IPS-NIHi11 (cell line): ENCODE measurements around the gene SPARC.
A peak's percentile ranks its signal among the peaks of the same experiment; 100 is the strongest.

Experiments
- DNase-seq: peaks from one replicate; pipeline ENCODE4 v3.0.0; 2012; ENCODE audit warnings: mixed read lengths, low spot score

The SPARC gene

DNA sequence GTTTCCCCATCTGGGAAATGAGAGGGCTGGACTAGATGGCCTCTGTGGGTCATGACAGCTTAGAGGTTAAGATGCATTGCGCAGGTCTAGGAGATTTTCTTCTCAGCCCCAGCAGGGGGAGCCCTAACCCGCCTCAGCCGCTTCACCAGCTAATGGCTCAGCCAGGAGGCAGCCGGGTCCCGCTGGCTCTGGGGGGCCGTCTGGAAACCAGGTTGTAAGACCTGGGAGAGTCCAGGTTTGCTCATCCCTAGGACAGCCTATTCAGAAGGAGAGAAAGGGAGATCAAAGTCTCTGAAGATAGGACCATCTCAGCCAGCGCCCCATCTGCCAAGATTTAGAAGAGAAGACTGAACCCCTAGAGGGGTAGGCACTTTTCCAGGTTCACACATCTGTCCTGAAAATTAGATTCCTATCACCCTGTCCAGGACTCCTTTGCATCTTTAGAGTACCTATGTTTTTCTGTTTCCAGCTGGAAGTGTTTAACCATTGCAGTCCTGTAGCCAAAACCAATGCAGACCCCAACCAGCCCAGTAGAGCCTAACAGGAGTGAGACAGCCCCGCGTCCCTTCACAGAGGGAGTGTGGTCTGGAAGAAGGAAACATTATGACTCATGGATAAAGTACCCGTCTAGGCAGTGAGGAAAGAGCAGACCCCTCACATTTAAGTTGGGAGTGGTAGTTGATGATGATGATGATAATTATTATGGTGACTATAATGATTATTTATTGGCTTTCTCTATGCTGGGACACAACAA lies 27.5 kb downstream of the SPARC start:
- peak; percentile 89 for DNase-seq

DNA sequence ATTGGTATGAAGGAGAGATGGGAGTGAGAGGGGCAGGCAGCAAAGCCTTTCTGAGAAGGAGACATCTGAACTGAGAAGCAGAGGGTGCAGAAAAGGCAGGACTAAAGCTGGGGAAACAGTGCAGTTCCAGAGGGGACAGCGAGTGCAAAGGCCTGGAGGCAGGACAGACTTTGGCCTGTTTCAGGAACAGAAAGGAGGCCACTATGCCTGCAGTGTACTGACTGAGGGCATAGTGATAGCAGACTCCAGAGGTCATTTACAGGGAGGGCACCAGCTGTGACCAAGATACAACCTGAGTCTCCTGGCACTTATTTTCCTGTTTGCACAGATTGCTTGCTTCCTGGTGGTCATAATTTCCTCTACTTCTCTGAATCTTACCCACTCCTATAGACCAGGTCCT lies 29.6 kb downstream of the SPARC start:
- no peak for DNase-seq

DNA sequence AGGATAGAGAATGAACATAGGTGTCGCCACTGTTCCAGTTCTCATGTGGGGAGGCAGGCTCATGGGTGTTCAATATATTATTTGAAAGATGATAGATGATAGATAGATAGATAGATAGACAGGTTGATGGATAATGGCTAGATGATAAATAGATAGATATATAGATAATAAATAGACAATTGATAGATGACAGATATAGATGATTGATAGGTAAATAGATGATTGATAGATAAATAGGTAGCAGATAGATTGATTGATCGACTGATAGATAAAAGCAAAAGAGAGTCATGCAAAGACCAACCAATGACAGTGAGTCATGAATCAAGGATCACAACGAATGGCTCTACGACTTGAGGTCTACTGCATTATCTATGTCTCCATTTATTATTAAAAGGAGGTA lies 30.4 kb downstream of the SPARC start:
- no peak for DNase-seq

DNA sequence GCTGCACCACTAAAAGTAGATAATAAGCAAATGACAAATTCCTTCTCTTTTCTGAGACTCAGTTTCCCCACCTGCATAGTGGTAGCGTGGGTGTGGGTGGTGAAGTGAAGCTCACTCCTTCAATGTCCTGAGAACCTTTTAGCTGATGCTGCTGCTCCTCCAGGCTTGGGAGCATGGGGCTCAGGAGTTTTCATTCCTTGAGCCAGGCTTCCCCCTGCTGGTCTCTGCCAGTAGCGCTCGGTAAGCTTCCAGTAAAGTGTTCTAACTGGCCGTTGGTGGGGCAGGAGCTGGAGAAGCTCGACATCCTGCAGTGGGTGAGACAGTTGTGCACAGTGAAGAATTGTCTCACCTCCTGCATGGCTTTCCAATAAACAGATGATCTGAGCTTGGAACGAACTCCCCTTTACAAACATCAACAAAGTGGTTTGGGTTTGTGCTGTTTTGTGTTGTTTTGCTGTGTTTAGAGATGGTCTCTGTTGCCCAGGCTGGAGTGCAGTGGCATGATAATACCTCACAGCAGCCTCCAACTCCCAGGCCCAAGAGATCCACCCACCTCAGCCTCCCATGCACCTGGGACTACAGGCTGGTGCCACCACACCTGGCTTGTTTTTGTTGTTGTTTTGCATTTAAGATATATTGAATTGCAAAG lies 34.6 kb downstream of the SPARC start:
- peak; percentile 88 for DNase-seq

DNA sequence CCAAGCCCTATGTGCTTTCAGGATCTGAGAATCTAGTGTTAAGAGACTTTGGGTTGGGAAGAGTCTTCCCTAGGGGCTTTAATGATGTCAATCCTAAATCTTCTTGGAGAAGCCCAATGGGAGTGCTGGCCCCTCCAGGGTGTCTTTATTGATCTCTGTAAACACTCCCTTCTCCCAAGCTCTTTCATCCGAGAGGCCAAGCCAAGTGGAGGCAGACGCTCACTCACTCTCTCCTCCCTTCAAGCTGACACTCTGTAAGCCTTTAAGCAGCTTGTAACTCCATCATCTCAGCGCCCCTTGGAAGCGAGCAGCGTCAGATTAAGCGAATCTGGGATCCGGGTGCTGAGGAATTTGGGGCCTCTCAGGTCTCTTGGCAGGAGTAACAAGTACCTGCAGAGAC lies 37.7 kb downstream of the SPARC start:
- no peak for DNase-seq

DNA sequence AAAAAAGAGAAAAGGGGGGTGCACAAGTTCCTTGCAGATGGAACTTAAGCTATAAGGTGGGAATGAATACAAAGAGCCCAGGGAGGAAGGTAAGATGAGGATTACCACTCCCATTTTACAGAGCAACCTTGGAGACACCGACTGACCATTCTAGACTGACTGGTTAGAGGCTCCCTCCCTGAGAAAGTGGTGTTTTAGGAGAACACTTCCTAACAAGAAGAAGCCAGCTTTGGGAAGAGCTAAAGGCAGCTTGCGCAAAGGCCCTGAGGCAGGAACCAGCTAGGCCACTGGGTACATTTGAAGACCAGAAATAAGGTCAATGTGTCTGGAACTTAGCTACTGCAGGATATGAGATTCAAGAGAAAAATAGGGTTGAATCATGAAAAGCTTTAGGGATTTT lies 38.6 kb downstream of the SPARC start:
- no peak for DNase-seq

DNA sequence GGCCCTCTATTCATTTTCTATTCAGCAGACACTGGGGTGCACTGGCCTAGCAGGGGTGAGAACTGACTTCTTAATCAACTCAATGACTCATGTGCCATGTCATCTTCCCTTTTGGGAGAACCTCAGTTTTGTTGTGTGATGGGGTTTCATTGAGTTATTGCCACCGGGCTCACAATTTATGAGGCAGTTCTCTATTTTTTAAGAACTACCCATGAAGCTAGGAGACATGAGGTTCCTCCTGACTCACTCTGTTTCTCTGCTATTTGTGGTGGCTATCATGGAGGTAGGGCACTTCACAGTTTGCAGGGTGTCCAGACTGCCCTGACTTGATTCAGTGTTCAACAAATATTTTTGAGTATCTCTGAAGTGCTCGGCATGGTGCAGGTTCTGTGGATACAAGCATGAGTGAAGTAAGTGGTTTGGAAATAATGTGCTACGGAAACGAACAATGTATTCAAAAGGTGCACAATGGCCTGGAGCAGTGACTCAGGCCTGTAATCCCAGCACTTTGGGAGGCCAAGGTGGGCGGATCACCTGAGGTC lies 39.3 kb downstream of the SPARC start:
- no peak for DNase-seq

DNA sequence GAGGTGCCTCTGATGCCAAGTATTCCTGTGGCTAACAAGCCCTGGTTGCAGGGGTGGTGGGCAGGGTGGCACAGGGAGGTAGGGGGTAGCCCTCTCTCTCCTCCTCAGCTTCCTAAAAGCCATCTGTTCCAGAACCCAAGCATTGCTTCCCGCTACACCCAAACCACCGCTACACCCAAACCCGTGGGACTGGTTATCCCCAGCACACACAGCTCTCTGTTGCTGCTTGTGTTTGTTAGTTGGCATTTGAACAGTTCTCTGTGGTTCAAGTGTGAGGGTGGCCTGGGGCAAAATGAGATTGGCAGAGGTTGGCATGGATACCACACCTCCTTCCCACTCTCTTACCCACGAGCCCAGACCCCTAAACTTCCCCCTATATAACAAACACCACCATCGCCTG lies 40.4 kb downstream of the SPARC start:
- DNase-seq, result no peak

DNA sequence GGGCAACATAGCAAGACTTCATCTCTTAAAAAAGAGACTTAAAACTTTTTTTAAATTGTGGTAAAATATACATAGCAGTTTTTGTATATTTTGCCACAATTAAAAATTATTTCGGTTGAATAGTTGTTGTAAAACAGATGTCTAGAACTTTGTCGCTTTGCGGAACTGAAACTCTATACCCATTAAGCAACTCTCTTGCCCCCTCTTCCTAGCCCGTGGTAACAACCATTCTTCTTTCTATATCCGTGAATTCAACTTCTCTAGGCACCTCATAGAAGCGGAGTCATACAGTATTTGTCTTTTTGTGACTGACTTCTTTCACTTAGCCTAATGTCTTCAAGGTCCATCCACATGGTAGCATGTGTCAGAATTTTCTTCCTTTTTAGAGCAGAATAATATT lies 43.3 kb downstream of the SPARC start:
- no peak for DNase-seq

DNA sequence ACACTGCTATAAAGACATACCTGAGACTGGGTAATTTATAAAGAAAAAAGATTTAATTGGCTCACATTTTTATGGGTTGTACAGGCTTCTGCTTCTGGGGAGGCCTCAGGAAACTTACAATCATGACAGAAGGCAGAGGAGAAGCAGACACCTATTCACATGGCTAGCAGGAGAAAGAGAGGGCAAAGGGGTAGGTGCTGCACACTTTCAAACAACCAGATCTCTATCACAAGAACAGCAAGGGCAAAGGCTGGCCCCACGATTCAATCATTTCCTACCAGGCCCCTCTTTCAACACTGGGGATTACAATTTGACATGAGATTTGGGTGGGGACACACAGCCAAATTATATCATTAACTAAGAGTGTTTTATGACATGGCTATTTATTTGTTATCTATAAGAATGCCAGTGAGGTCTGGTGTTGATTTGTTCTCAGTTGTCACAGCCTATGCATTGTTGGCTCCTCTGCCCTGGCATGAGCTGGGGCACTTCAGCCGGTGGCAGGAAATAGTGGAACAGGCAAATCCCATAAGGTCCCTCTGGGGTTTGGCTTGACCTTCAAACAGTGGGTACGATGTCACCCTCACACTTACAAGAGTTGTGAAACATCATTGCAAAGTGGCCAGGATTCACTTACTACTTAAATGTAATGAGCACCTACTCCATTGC lies 44.1 kb downstream of the SPARC start:
- no peak for DNase-seq

DNA sequence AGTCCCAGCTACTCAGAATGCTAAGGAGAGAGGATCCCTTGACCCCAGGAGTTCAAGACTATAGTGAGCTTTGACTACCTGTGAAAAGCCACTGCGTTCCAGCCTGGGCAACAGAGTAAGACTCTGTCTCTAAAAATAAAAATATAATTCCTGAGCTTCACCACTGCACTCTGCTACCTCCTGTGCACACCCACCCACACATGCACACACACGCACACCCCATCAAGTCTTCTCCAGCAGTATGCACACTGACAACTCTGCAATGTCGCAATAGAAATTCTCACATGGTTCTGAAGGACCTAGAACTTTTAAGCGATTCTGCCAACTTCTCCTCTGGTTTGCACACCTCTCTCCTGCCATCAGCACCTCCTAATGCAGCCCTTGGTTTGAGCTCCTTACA lies 48.1 kb downstream of the SPARC start:
- no peak for DNase-seq

DNA sequence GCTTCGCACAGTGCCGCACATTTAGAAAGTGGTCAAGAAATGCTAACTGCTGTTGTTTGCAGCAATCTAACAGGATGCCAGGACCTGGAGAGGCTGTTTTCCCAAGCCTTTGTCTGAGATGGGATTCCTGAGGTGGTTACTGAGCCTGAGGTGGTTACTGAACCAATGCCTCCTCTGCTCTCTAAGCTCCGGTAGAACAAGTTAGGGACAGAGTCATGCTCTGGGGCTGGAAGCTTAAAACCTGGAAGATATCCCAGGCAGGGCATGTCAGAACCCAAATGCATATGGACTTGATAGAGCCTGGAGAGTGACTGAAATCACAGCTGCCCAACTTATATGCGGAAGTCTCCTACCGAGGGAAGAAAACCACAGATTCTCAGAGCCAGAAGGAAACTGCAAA lies 49.0 kb downstream of the SPARC start:
- no peak for DNase-seq

DNA sequence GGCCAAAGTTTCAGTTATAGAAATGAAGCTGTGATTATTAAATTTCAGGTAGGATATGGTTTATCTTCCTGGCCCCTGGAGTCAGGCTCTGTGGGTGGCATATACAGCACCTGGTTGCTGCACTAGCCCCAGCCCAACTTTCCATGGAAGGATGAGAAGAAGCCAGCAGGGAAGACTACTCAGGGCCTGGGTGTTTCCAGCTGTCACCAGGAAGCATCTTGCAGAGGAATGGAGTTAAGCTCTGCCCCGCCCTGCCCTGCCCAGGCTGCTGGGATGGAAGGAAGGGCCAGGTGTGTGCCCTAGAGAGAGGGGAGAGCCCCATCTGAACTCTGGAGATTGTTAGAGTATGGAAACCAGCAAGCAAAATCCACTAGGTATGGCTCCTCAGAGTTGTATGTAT lies 52.8 kb downstream of the SPARC start:
- no peak for DNase-seq

DNA sequence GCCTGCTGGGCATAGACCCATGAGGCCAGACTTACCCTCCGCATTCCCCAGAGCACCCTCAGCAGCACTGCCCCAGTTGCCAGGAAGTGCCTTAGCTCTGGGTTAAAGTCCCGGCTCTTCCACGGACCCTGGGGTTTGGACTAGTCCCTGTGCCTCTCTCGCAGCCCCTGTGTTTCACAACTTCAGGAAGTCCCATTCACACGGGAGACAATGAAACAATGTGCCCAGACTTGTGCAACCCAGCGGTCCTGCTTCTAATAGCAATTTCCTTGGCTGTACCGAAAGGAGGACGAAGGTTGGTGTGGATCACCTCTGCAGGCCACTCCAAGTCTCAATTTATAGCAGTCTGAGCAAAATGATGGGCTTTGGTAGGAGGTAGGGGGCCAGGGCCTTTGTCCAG lies 53.8 kb downstream of the SPARC start:
- no peak for DNase-seq

DNA sequence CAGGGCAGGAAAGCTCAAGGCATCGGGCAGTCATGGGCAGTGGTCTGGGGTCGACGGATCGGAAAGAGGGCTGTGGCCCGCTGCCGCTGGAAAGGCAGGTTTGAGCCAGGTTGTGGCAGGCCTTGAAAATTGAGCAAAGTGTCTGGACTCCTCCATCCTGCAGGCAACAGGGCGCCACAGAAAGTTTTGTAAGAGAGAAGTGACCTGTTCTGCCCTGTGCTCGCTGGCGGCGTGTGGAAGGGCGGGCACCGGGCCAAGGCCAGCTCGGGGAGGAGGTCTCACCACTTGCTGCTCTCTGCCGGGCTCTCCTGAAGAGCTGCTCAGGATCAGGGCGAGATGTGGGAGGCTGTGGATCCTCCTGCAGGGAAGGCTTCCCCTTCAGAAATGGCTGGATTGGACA lies 54.2 kb downstream of the SPARC start:
- DNase-seq, result no peak

DNA sequence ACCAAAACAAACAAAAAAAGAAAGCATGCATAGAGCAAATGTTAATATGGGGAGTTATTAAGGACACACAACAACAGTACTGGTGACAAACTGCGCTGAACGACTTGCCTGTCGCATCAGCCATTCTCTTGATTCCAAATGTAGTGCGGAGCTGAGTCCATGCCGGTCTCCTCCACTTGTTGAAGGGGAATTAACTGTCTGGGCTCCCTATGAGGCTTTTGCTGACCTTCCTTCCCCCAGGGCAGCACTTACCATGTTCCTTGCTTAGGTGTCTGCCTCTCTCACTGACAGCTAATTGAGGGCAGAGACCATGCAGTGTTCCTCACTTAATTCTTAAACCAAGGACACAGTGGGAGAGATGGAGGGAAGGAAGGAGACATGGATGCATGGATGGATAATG lies 54.8 kb downstream of the SPARC start:
- no peak for DNase-seq

DNA sequence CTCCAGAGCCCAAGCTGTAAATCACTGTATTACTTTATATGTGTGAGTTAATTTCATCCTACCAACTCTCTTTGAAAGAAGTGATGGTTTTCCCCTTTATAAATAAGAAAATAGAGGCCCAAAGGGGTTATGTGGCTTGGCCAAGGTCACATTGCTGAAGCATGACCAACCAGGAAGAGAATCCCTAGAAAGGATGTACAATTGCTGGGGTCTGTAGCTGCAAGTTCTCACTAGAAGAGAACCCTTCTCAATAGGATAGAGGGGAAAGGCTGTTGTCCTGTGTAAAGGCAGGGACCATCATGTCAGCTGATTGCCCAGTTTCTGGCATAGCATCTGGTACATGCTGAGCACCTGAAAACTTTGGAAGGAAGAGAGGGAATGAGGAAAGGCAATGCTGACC lies 56.6 kb downstream of the SPARC start:
- DNase-seq, result no peak

DNA sequence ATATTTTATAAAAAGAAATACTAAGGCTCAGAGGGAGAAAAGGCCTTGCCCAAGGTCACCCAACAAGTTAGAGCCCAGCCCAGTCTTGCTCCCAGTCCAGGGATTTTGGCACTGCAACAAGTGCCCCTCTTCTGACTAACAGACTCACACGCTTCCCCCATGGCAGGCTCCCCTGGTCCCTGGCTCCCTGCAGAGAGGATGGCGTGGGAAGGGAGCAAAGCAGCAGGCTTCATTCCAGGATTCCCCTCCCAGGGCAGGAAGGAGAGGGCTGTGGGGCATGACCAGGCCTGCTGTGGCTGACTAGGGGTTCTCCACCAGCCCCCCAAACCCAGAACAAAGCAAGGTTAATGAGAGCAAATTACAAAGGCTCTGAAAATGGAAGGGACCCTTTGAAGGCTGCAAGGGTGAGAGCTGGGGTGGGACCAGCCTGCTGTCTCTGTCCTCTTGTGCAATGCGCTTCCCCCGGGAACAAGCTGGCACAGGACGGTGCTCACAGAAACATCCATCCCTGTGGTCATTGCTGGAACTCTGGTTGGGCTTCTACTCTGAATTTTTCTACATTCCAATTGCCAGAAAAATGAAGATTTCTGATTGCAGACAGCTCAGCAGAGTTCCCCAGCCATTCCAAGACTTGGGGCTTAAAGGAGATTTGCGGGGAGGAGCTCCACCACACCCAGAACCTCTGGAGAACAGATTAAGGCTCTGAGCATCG lies 58.4 kb downstream of the SPARC start:
- no peak for DNase-seq

DNA sequence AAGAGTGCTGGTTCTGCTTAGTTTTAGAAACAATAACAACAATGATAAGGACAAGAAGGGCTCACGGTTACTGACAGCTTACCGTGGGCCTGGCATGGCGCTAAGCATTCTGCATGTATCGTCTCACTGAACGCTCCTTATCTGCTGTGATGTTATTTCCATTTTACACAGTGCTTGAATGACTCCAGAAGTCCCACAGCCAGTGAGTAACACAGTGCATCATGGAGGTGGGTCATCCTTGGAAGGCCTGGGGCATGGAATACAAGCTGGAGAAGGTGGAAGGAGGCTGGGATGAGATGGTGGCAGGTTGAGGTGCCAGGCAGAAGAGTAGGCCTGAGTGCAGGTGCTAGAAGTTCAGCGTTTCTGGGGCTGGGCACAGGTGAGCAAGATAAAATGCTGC lies 59.1 kb downstream of the SPARC start:
- DNase-seq, result no peak

DNA sequence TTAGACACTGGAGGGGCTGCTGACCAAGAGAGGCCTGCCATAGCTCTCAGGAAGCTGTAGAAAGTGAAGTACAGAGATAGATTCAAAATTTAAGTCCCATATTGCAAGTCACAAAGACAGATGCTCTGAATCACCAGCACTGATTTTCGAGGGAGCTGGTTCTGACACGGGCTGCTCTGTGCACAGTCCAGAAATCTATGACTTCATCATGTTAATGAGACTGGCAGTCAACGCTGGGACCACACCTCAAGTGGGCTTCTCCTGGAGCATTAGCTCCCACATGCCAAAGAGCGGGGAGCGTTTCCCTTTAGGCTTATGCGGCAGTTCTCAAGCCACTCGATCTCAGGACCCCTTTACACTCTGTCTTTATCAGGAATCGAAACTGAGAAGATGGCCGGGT lies 61.4 kb downstream of the SPARC start:
- no peak for DNase-seq

DNA sequence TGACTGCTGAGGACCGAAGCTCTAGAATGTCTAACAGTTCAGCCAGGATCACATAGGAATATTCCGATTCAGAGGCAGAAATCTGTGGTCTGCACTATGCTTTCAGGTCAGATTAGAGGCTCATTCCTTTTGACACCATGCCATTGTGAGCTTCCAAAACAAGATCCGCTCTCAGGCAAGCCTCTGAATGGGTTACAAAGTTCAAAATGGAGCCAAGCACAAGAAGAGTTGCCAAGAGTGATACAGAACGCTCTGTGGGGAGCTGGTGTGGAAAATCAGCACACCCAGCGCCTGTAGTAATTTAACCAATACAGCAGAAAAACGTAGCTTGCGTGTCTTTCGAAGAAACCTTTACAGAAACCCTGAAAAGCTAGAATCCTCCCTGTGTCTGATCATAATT lies 62.2 kb downstream of the SPARC start:
- no peak for DNase-seq

DNA sequence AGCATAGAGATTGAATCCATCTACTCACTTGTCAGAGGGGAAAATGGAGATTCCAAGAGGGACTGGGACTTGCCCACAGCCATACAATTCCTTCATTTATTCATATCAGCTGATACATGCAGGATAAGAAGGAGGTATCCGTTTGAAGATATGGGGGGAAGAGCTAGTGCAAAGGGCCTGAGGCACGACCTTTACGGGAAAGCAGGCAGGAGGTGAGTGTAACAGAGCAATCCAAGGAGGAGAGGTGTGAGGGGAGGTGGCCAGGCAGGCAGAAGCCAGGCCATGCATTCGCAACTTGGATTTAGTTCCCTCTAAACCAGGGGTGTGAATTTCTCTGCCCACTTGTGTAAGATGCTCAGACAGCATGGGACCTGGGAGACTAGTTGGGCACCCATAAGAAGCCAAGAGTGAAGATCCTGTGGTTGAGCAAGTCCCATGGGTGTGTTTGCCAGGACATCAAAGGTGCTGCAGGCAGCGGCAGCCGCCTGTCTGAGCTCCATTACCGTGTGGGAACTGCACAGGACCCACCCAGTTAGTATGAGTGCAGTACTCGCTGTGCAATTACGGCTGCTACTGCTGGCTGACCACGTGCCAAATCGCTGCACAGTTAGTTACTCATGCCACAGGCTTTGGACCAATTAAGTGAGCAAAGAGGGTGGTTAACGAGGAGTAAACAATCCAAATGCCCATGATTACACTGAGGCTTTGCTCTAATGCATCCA lies 64.2 kb downstream of the SPARC start:
- no peak for DNase-seq
